Muscle layer of duodenum (tissue), 2 donors: ENCODE measurements around the gene CD96.

Source experiments
- H3K27ac ChIP-seq: one replicate; pipeline ENCODE4 v1.7.0; 2013; ENCODE audit warnings: mild to moderate bottlenecking, low read length
- H3K27me3 ChIP-seq: one replicate; pipeline ENCODE4 v1.7.0; 2013; ENCODE audit warnings: low read depth, mild to moderate bottlenecking, control low read depth, low read length
- H3K36me3 ChIP-seq, 2 donors: one replicate each; pipeline ENCODE4 v1.7.0; 2013; ENCODE audit warnings: low read length in 2 of 2, control low read depth in 1 of 2, mild to moderate bottlenecking in 1 of 2; ENCODE audit not compliant: insufficient read depth in 2 of 2, control insufficient read depth in 1 of 2
- H3K4me1 ChIP-seq, 2 donors: one replicate each; pipeline ENCODE4 v1.7.0; 2013; ENCODE audit warnings: low read length in 2 of 2, mild to moderate bottlenecking in 2 of 2, control low read depth in 1 of 2, moderate library complexity in 1 of 2; ENCODE audit not compliant: insufficient read depth in 2 of 2, control insufficient read depth in 1 of 2
- H3K4me3 ChIP-seq, 2 donors: one replicate each; pipeline ENCODE4 v1.7.0; 2013; ENCODE audit warnings: low read length in 2 of 2, low read depth in 1 of 2, mild to moderate bottlenecking in 1 of 2
- H3K9me3 ChIP-seq, 2 donors: one replicate each; pipeline ENCODE4 v1.7.0; 2013; ENCODE audit warnings: low read length in 2 of 2, control low read depth in 1 of 2, mild to moderate bottlenecking in 1 of 2; ENCODE audit not compliant: control insufficient read depth in 1 of 2
- donor health status: healthy.

The CD96 gene

GRCh38 chr3:111684640-111685039, 142.6 kb downstream of the CD96 start:
- no peaks in the 10 kb centered on the region for H3K4me1 ChIP-seq
- H3K4me3 ChIP-seq: no peak overlapping the region
- no peaks in the 10 kb centered on the region for H3K9me3 ChIP-seq
- no peaks in the 10 kb centered on the region for H3K27me3 ChIP-seq
- no peak overlapping the region for H3K27ac ChIP-seq
- no peaks in the 10 kb centered on the region for H3K36me3 ChIP-seq

DNA sequence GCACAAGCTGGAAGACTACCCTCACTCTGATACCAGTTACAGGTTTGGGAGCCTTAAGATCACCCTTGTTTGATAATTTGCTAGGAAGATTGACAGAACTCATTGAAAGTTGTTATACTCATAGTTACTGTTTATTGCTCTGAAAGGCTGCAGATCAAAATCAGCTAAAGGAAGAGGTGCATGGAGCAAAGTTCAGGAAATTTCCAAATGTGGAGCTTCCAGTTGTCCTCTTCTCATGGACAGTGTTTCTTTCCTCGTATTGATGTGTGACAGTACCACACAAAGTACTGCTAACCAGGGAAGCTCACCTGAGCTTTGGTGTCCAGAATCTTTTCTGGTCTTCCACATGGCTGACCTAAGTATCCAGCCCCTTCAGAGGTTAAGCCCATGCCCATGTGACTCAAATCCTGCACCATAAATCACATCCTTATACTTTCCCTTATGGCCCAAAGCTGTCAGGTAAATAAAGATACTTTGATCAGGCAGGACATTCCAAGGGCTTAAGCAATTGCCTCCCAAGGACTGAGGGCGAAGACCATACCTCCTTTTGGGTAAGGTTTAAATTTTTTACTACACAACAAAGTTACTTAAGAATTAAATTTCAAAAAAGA, 146.3 kb downstream of the CD96 start:
- Histone ChIP-seq H3K9me3 (no peaks in the 10 kb centered on the region), H3K27me3 (no peaks in the 10 kb centered on the region), H3K4me1 (no peaks in the 10 kb centered on the region), H3K27ac (no peak overlapping the region), H3K4me3 (no peak overlapping the region), H3K36me3 (no peaks in the 10 kb centered on the region)

- H3K27ac ChIP-seq: no peak overlapping the region
- no peak overlapping the region for H3K4me3 ChIP-seq
- H3K4me1 ChIP-seq: no peaks in the 10 kb centered on the region
- no peaks in the 10 kb centered on the region for H3K27me3 ChIP-seq
- H3K36me3 ChIP-seq: no peaks in the 10 kb centered on the region
- no peaks in the 10 kb centered on the region for H3K9me3 ChIP-seq
These were observed 148.2 kb downstream of the CD96 start for GRCh38 chr3:111690242-111690641.

GRCh38 chr3:111691293-111691909, 149.4 kb downstream of the CD96 start:
- Histone ChIP-seq H3K4me3 (no peak overlapping the region), H3K27me3 (no peaks in the 10 kb centered on the region), H3K27ac (no peak overlapping the region), H3K9me3 (no peaks in the 10 kb centered on the region), H3K4me1 (no peaks in the 10 kb centered on the region), H3K36me3 (no peaks in the 10 kb centered on the region)

- Histone ChIP-seq H3K4me1 (no peaks in the 10 kb centered on the region), H3K4me3 (no peak overlapping the region), H3K36me3 (no peaks in the 10 kb centered on the region), H3K27ac (no peak overlapping the region), H3K9me3 (no peaks in the 10 kb centered on the region), H3K27me3 (no peaks in the 10 kb centered on the region)
These were observed 150.9 kb downstream of the CD96 start for GRCh38 chr3:111692593-111693552.

- Histone ChIP-seq H3K27me3 (no peaks in the 10 kb centered on the region), H3K9me3 (no peaks in the 10 kb centered on the region), H3K36me3 (no peaks in the 10 kb centered on the region), H3K4me1 (no peaks in the 10 kb centered on the region), H3K27ac (no peak overlapping the region), H3K4me3 (no peak overlapping the region)
These were observed 152.5 kb downstream of the CD96 start for GRCh38 chr3:111694471-111694870.

DNA sequence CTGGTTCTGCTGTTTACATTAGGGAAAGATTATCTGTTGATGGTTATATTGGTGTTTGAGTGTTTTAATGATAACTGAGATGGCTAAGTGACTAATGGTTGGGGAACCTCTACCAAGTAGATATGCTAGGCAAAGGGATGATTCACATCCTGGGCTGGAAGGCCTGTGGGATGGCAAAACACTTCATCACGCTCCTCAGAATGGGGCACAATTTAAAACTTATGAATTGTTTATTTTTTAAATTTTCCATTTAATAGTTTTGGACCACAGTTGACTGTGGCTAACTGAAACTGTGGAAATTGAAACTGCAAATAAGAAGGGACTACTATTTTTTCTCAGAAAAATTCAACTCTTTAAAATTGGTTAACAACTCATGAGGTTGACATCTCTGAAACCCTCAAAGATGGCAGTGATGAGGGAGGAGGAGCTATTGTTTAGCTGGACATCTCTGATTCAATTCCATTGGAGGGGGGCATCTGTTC, 153.7 kb downstream of the CD96 start:
- no peak overlapping the region for H3K4me3 ChIP-seq
- H3K27me3 ChIP-seq: no peaks in the 10 kb centered on the region
- H3K9me3 ChIP-seq: no peaks in the 10 kb centered on the region
- H3K36me3 ChIP-seq: no peaks in the 10 kb centered on the region
- no peaks in the 10 kb centered on the region for H3K4me1 ChIP-seq
- no peak overlapping the region for H3K27ac ChIP-seq

DNA sequence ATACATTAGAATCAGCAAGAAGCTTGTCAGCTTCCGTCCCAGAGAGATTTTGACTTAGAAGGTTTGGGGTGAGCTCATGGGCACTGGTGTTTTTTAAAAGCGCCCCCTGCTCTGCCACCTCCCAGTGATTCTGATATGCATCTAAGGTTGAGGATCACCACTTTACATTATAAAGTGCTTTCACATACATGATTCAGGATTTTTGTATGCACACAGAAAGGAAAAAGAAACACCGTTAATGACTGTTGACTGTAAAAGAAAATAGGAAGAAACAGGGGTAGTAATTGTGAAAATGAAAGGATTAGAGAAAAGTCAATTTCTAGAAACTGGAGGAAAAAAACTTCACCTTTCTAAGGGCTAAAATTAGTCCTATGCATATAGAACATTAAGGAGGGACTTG, 158.1 kb downstream of the CD96 start:
- Histone ChIP-seq H3K36me3 (no peaks in the 10 kb centered on the region), H3K27ac (no peak overlapping the region), H3K4me3 (no peak overlapping the region), H3K27me3 (no peaks in the 10 kb centered on the region), H3K9me3 (no peaks in the 10 kb centered on the region), H3K4me1 (no peaks in the 10 kb centered on the region)

- Histone ChIP-seq H3K36me3 (no peaks in the 10 kb centered on the region), H3K4me3 (no peak overlapping the region)
These were observed 159.4 kb downstream of the CD96 start for GRCh38 chr3:111701292-111701906.

More at GRCh38 chr3:111701292-111701906, 159.4 kb downstream of the CD96 start:
- H3K9me3 ChIP-seq: no peaks in the 10 kb centered on the region
- no peak overlapping the region for H3K27ac ChIP-seq
- no peaks in the 10 kb centered on the region for H3K27me3 ChIP-seq
- no peaks in the 10 kb centered on the region for H3K4me1 ChIP-seq
